NAMALWA (cell line): Measurements from ENCODE around the gene WDFY1.

Experiments
- DNase-seq: peaks from one replicate; pipeline ENCODE4 v3.0.0-alpha.2; 2015; ENCODE audit warnings: low spot score

Gene WDFY1

GRCh38 chr2:223856584-223856983 is 88.6 kb downstream of the WDFY1 start:
- DNase-seq: no peak

- no peak for DNase-seq
Observed at GRCh38 chr2:223856021-223856420, 89.1 kb downstream of the WDFY1 start.

- no peak for DNase-seq
Observed at GRCh38 chr2:223855426-223855825, 89.7 kb downstream of the WDFY1 start.

GRCh38 chr2:223854741-223855140 is 90.4 kb downstream of the WDFY1 start:
- DNase-seq: no peak

DNA sequence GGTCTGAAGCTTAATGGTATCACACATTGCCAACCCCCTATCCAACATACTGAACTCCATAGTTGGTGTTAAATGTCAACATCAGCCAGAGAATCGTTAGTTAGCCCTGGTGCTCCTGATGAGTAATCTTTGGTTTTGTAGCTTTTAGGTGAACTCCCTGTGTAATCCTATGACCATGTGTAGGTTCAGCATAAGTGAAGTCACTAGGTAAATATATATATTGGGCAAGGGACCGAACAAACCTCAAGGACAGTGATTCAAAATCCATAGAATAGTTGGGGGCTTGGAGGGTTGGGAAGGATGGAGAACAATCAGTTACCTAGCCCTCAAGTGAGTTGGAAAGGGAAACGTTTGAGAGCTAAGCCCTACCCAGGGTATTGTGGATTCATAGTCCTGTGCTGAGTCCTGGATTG is 91.7 kb downstream of the WDFY1 start:
- no peak for DNase-seq

GRCh38 chr2:223852281-223852795 is 92.8 kb downstream of the WDFY1 start:
- no peak for DNase-seq

DNA sequence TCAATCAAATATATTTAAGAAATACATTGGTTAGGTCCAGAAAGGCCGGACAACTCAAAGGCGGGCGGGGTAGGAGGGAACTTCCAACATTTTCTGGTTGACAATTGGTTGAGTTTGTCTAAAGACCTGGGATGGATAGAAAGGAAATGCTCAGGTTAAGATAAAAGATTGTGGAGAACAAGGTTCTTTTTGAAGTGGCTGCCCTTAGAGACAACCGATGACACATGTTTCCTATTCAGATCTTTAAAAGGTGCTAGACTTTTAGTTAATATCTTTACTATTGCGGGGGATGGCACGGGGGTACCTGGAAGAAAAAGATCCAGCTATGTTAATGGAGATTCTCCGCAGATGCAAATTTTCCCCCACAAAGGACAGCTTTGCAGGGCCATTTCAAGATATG is 97.7 kb downstream of the WDFY1 start:
- no peak for DNase-seq

GRCh38 chr2:223846515-223846914 is 98.6 kb downstream of the WDFY1 start:
- no peak for DNase-seq

GRCh38 chr2:223841436-223842190 is 103.5 kb downstream of the WDFY1 start:
- peak; percentile 17 for DNase-seq

DNA sequence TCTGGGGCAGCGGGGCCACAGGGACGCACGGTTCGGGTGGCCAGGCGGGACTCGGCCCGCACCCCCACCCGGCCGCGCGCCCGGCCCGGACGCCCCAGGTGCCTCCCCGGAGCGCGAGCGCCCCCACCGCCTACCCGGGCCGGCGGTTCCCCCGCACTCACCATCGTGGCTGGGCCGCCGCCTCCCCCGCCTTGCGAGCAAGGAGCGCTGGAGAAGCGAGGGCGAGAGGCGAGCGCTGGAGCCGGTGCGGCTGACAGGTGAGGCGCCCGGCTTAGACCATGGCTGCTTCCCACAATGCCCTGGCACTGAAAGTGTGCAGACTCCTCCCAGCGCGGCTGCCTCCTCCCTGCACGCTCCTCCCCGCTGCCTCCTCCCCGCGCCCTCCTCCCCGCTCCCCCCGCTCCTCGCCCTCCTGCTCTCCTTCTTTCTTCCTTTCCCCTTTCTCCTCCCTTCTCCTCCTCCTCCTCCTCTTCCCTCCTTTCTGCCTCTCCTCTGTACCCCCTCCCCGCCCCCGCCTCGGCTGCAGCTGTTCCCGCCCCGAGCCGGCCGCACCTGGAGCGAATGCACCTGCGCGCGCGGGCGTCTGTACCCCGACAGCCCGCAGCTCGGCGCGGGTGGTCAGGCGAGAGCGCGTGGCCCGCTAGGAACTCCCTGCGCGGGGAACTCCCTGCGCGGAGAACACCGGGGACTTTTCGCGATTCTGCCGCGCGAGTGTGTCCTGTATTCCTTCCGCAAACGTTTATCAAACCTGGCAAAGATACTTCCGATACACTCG is 107.7 kb downstream of the WDFY1 start, which contains the start of gene AP1S3:
Gene AP1S3 (minus strand): TSS at position 296 of the 775 bp plus-strand sequence. CDS start 132 bp downstream, at position 164.
- DNase-seq: peak; percentile 76

GRCh38 chr2:223835701-223836532 is 109.2 kb downstream of the WDFY1 start:
- DNase-seq: peak; percentile 73

DNA sequence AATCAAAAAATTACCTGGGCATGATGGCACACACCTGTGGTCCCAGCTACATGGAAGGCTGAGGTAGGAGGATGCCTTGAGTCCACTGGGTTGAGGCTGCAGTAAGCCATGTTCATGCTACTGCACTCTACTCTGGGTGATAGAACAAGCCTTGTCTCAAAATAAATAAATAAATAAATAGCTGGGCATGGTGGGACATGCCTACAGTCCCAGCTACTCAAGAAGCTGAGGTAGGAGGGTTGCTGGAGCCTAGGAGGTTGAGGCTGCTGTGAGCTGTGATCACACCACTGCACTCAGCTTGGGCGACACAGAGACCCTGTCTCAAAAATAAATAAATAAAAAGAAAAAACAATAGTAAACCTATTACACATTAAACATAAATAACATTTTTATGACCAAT is 110.7 kb downstream of the WDFY1 start:
- no peak for DNase-seq

DNA sequence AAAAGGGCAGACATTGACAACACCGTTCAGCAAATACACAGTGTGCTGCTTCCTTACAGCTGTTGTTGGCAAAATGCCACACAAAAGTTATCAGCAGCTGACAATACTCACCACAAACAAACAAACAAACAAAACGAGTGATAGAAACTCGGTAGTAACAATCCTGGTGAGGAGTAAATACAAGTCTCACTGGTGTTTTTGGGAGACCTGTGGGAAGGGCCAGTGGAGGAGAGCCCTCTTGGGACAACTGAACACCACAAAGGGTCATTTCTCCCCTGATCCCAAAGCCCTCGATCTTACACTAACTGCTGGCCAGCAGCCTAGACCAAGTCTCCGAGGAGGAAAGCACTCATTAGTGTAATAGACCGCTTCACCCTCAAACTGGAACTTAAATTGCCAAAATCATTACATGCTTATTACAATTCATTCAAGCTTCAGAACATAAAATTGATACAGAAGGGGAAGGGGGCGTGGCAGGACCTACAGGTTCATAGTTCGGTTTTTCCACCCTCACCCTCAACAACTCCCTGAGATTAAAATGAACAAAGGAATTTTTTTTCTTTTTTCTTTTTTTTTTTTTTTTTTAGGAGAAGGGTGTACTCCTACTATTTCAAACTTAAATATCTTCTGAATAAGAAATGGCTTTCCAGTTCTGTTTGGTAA is 112.8 kb downstream of the WDFY1 start:
- peak; percentile 25 for DNase-seq

DNA sequence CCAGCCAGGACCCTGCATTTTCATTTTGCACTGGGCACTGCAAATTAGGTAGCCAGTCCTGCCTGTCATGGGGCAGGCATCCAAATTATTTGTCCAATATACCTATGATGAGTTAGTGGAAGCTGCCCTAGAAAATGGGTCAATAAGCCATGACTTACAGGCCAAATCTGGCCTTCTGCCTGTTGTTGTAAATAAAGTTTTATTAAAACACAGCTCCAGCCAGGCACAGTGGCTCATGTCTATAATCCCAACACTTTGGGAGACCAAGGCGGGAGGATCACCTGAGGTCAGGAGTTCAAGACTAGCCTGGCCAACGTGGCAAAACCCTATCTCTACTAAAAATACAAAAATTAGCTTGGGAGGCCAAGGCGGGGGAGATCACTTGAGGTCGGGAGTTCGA is 116.0 kb downstream of the WDFY1 start:
- no peak for DNase-seq

DNA sequence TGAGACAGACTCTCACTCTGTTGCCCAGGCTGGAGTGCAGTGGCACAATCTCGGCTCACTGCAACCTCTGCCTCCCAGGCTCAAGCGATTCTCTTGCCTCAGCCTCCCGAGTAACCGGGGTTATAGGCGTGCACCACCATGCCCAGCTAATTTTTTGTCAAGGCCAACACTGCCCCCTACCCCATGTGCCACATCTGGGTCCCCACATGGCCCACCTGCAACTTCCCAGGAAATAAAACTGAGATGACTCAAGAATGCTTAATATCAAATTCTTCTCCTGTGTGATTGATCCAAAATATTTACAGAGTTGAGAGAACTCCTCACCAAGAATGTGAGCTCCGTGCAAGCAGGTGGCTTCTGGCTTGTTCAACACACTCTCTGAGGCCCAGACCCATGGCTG is 116.8 kb downstream of the WDFY1 start:
- no peak for DNase-seq

DNA sequence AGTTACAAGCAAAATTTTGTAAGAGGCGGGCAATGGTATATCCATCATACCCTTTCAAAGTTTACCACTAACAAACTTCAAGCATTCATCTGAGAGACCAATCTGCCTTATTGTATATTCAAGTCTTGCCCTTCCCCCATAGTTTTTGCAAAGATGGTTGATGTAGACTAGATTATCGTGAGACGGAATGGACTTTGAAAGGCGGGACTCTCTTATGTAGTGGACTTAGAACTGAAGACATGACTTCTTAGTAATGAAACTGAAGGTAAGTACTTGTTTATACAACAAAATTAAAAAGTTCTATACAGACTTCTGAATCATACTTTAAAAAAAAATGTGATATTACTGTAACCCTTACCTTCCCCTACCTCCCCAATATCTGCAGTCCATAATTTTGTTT is 118.1 kb downstream of the WDFY1 start:
- DNase-seq: no peak
